ENCODE results near the gene AQP12B.

DNA sequence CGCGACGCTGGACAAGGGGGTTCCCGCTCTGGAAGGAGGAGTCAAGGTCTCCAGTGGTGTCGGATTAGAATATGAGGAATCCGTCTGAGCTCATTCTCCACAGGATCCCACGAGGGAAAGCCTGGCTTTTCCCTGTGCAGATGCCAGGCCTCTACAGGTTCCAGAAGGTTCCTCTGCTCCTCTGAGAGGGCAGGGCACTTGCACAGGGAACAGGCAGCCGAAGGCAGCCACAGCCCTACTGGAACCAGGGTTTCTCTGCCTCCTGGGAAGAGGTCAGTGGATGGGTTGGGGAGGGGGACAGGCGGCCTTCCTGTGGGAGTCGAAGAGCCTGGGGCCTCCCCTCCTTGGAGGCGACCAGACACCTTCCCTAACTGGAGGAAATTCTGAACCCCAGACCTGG lies 7.3 kb upstream of the AQP12B start:
- TF ChIP-seq EZH2phosphoT487 (IDR thresholded peaks at IDR 0.05; ENCODE audit: borderline replicate concordance, low read length) = no peak
- TF ChIP-seq, protein P1, sequence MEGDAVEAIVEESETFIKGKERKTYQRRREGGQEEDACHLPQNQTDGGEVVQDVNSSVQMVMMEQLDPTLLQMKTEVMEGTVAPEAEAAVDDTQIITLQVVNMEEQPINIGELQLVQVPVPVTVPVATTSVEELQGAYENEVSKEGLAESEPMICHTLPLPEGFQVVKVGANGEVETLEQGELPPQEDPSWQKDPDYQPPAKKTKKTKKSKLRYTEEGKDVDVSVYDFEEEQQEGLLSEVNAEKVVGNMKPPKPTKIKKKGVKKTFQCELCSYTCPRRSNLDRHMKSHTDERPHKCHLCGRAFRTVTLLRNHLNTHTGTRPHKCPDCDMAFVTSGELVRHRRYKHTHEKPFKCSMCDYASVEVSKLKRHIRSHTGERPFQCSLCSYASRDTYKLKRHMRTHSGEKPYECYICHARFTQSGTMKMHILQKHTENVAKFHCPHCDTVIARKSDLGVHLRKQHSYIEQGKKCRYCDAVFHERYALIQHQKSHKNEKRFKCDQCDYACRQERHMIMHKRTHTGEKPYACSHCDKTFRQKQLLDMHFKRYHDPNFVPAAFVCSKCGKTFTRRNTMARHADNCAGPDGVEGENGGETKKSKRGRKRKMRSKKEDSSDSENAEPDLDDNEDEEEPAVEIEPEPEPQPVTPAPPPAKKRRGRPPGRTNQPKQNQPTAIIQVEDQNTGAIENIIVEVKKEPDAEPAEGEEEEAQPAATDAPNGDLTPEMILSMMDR (conservative IDR thresholded peaks at IDR 0.05; ENCODE audit: low read depth, low read length) = no peak
- TF ChIP-seq EZH2 (IDR thresholded peaks at IDR 0.05; ENCODE audit: low read length, unreplicated experiment) = no peak
